Osteocyte (in vitro differentiated cells): Measurements from ENCODE around the gene SYCN. TPM values are rescaled to one million over a fixed set of nuclear protein-coding genes. Genes with fewer than 3 reads are reported as not detected.

ENCODE experiments used
- DNase-seq: peaks from one replicate; pipeline ENCODE4 v3.0.0; 2021; ENCODE audit warnings: mixed read lengths; ENCODE audit not compliant: unreplicated experiment; ENCODE audit errors: extremely low spot score
- H3K27ac Mint-ChIP-seq: one replicate; pipeline ENCODE4 v1.8.0; 2021; ENCODE audit warnings: mild to moderate bottlenecking, mixed read lengths; ENCODE audit not compliant: unreplicated experiment
- H3K27me3 Mint-ChIP-seq: one replicate; pipeline ENCODE4 v1.8.0; 2021; ENCODE audit warnings: mixed read lengths; ENCODE audit not compliant: unreplicated experiment
- H3K36me3 Mint-ChIP-seq: one replicate; pipeline ENCODE4 v1.8.0; 2021; ENCODE audit warnings: mixed read lengths; ENCODE audit not compliant: unreplicated experiment
- H3K4me1 Mint-ChIP-seq: one replicate; pipeline ENCODE4 v1.8.0; 2021; ENCODE audit warnings: mixed read lengths; ENCODE audit not compliant: unreplicated experiment
- H3K4me3 Mint-ChIP-seq: one replicate; pipeline ENCODE4 v1.8.0; 2021; ENCODE audit warnings: mild to moderate bottlenecking, moderate library complexity, mixed read lengths; ENCODE audit not compliant: unreplicated experiment
- H3K9me3 Mint-ChIP-seq: one replicate; pipeline ENCODE4 v1.8.0; 2021; ENCODE audit warnings: mixed read lengths; ENCODE audit not compliant: unreplicated experiment
- long read RNA-seq: library from polyadenylated mRNA; unstranded; transcript quantifications from one replicate; pipeline ENCODE4 v2.0.0, GENCODE V29; 2021
- total RNA-seq: library from RNA; stranded (reverse); gene quantifications from 2 replicates; pipeline ENCODE4 v1.2.1, GENCODE V29; 2021
- TF ChIP-seq, protein P1 (sequence below): fragments of 200-600 bp; sonication (generic); IDR thresholded peaks from 2 replicates; pipeline ENCODE4 v1.5.0; 2021; ENCODE audit warnings: antibody characterized with exemption, mild to moderate bottlenecking, moderate library complexity

The SYCN gene, protein sequence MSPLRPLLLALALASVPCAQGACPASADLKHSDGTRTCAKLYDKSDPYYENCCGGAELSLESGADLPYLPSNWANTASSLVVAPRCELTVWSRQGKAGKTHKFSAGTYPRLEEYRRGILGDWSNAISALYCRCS
- total RNA-seq: not detected in 2 replicates
- long read RNA-seq: 0 reads

DNA sequence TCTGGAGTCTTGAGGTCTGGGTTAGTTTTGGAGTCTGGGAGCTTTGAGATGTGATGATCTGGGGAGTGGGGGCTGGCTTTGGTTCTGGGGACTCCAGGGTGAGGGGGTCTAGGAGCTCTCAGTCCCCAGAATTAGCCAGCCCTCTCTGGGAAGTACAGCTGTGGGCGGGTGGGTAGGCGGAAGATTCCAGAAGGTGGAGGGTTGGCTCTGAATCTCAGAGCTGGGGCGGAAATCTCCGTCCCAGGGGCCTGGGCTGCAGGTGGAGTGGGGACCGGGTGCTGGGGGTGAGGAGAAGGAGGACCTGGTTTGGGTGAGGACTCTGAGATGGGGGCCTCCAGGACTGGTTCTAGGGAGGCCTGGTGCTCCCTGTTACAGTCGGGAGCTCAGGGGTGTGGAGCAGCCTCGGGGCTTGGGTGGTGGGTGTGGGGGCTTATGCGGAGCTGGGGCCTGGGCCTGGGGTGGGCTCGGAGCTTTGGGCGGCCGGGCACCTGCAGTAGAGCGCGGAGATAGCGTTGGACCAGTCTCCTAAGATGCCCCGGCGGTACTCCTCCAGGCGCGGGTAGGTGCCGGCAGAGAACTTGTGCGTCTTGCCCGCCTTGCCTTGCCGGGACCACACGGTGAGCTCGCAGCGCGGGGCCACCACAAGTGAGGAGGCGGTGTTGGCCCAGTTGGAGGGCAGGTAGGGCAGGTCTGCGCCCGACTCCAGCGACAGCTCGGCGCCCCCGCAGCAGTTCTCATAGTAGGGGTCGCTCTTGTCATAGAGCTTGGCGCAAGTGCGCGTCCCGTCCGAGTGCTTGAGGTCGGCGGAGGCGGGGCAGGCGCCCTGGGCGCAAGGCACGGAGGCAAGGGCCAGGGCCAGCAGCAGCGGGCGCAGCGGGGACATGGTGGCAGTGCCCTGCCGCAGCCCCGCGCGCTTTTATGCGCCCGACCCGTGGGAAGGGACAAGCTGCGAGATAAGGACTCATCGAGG lies at the start of gene SYCN:
TSS of gene SYCN (minus strand) at position 892 of the 970 bp plus-strand sequence. CDS start at position 883, 9 bp downstream.
- no peak for DNase-seq
- Mint-ChIP-seq H3K36me3 (no peaks in the 10 kb centered on the region), H3K27ac (no peak within 1 kb of the TSS), H3K9me3 (no peaks in the 10 kb centered on the region), H3K4me3 (no peak within 1 kb of the TSS), H3K4me1 (no peaks in the 10 kb centered on the region), H3K27me3 (peaks cover 29% of the 10 kb centered on the region)
- TF ChIP-seq, protein P1, sequence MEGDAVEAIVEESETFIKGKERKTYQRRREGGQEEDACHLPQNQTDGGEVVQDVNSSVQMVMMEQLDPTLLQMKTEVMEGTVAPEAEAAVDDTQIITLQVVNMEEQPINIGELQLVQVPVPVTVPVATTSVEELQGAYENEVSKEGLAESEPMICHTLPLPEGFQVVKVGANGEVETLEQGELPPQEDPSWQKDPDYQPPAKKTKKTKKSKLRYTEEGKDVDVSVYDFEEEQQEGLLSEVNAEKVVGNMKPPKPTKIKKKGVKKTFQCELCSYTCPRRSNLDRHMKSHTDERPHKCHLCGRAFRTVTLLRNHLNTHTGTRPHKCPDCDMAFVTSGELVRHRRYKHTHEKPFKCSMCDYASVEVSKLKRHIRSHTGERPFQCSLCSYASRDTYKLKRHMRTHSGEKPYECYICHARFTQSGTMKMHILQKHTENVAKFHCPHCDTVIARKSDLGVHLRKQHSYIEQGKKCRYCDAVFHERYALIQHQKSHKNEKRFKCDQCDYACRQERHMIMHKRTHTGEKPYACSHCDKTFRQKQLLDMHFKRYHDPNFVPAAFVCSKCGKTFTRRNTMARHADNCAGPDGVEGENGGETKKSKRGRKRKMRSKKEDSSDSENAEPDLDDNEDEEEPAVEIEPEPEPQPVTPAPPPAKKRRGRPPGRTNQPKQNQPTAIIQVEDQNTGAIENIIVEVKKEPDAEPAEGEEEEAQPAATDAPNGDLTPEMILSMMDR: no peak

DNA sequence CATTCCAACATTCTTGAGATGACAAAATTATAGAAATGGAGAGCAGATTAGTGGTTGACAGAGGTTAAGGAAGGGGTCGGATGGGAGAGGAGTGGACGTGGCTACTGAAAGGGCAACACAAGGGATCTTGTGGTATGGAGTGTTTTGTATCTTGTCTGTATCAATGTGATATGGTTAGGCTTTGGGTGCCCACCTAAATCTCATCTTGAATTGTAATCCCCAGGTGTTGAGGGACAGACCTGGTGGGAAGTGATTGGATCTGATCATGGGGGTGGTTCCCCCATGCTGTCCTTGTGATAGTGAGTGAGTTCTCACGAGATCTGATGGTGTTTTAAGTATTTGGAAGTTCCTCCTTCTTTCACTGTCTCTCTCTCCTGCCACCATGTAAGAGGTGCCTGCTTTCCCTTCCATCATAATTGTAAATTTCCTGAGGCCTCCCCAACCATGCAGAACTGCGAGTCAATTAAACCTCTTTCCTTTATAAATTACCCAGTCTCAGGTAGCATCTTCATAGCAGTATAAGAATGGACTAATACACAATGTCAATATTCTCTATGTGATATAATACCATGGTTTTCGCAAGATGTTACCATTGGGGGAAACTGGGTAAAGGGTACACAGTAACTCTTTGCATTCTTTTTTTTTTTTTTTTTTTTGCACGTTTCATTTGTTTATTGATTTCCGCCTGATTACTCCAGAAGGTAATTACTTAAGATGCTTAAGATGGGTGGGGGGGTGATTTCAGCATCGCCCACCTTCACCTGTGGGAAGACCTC lies 49.5 kb upstream of the SYCN start:
- Mint-ChIP-seq H3K27ac (no peak overlapping the region), H3K4me3 (no peak overlapping the region), H3K27me3 (peaks cover 65% of the 10 kb centered on the region), H3K9me3 (no peaks in the 10 kb centered on the region), H3K36me3 (no peaks in the 10 kb centered on the region), H3K4me1 (no peaks in the 10 kb centered on the region)
- TF ChIP-seq, protein P1: no peak
- no peak for DNase-seq

DNA sequence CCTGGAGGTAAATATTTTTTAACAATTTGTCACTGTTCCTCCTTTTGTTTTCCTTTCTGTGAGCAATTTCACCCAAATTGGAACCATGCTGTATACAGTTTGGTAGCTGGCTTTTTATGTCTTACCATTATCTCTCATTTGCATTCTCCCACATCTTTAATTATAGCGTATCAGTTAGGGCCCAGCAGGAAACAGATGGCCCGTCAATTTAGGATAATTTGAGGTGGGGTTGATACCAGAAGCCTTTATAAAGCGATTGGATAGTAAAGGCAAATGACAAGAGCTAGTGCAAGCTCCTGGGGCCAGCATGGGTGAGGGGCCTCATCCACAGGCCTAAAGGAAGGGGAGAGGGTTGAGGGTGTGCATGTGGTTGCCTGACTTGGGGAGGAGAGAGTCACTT lies 48.4 kb upstream of the SYCN start:
- peaks cover 62% of the 10 kb centered on the region for H3K27me3 Mint-ChIP-seq
- H3K9me3 Mint-ChIP-seq: no peaks in the 10 kb centered on the region
- no peak for DNase-seq
- no peaks in the 10 kb centered on the region for H3K36me3 Mint-ChIP-seq
- no peak overlapping the region for H3K27ac Mint-ChIP-seq
- TF ChIP-seq, protein P1: no peak
- H3K4me1 Mint-ChIP-seq: peaks cover under 1% of the 10 kb centered on the region
- H3K4me3 Mint-ChIP-seq: no peak overlapping the region

DNA sequence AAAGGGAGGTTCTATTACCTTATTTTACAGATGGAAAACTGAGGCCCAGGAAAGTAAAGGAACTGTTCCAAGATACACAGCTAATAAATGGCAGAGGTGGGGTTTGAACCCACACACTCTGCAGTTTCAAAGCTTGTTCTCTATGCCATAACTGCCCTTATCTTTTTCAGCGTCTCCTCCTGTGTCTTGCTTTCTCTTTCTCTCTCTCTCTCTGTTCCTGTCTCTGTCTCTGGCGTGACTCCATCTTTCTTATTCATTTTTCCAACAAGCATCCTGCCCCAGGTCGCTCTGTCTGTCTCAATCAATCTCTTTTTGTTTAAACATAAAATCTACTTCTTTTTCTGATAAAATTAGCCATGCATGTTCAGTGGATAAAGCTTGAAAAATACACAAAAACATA lies 47.8 kb upstream of the SYCN start:
- Mint-ChIP-seq H3K27ac (no peak overlapping the region), H3K27me3 (peaks cover 62% of the 10 kb centered on the region), H3K9me3 (no peaks in the 10 kb centered on the region), H3K36me3 (no peaks in the 10 kb centered on the region), H3K4me1 (peaks cover 3% of the 10 kb centered on the region), H3K4me3 (no peak overlapping the region)
- TF ChIP-seq, protein P1: no peak
- DNase-seq: no peak
